GM23248 (cell line): Measurements from ENCODE around the gene ENTHD1. TPM values are rescaled to one million over a fixed set of nuclear protein-coding genes. Genes with fewer than 3 reads are reported as not detected.

Experiments used
- DNase-seq: peaks from one replicate; pipeline ENCODE4 v3.0.0-alpha.2; 2015
- H2AFZ ChIP-seq: fragments of 200-600 bp; sonication (generic); 2 replicates; pipeline ENCODE4 v1.6.1; 2016; ENCODE audit warnings: antibody characterized with exemption
- H3F3A ChIP-seq: fragments of 200-600 bp; sonication (generic); 2 replicates; pipeline ENCODE4 v1.6.1; 2016; ENCODE audit warnings: mild to moderate bottlenecking, antibody characterized with exemption, mixed run types; ENCODE audit not compliant: insufficient read depth
- H3K27ac ChIP-seq: fragments of 200-600 bp; sonication (generic); 2 replicates; pipeline ENCODE4 v1.5.1; 2016; ENCODE audit warnings: mild to moderate bottlenecking
- H3K27me3 ChIP-seq: fragments of 200-600 bp; sonication (generic); replicated peaks from 2 replicates; pipeline ENCODE4 v1.6.1; 2016; ENCODE audit warnings: mild to moderate bottlenecking; ENCODE audit not compliant: insufficient read depth
- H3K36me3 ChIP-seq: fragments of 200-600 bp; sonication (generic); 2 replicates; pipeline ENCODE4 v1.6.1; 2016; ENCODE audit warnings: low read depth, mild to moderate bottlenecking
- H3K4me1 ChIP-seq: fragments of 200-600 bp; sonication (generic); 2 replicates; pipeline ENCODE4 v1.6.1; 2016; ENCODE audit warnings: mild to moderate bottlenecking; ENCODE audit not compliant: insufficient read depth
- H3K4me2 ChIP-seq: fragments of 200-600 bp; sonication (generic); one replicate; pipeline ENCODE4 v1.6.1; 2016; ENCODE audit warnings: mild to moderate bottlenecking; ENCODE audit not compliant: unreplicated experiment
- H3K4me3 ChIP-seq: fragments of 200-600 bp; sonication (generic); 2 replicates; pipeline ENCODE4 v1.5.1; 2016; ENCODE audit warnings: mild to moderate bottlenecking
- H3K79me2 ChIP-seq: fragments of 200-600 bp; sonication (generic); 2 replicates; pipeline ENCODE4 v1.6.1; 2016; ENCODE audit warnings: mild to moderate bottlenecking; ENCODE audit not compliant: insufficient read depth
- H3K9ac ChIP-seq: fragments of 200-600 bp; sonication (generic); 2 replicates; pipeline ENCODE4 v1.6.1; 2016; ENCODE audit warnings: mild to moderate bottlenecking
- H3K9me2 ChIP-seq: fragments of 200-600 bp; sonication (generic); 2 replicates; pipeline ENCODE4 v1.6.1; 2016; ENCODE audit warnings: mixed run types, mild to moderate bottlenecking, moderate library complexity; ENCODE audit not compliant: insufficient read depth
- H3K9me3 ChIP-seq: fragments of 200-600 bp; sonication (generic); one replicate; pipeline ENCODE4 v1.6.1; 2017; ENCODE audit warnings: low read depth
- H4K20me1 ChIP-seq: fragments of 200-600 bp; sonication (generic); 2 replicates; pipeline ENCODE4 v1.6.0; 2016; ENCODE audit not compliant: insufficient read depth
- EZH2 ChIP-seq: fragments of 200-600 bp; sonication (generic); IDR thresholded peaks from 2 replicates; pipeline ENCODE4 v1.6.1; 2018; ENCODE audit warnings: antibody characterized with exemption, mild to moderate bottlenecking; ENCODE audit not compliant: insufficient read depth, poor library complexity, severe bottlenecking
- EZH2phosphoT487 ChIP-seq: fragments of 200-600 bp; sonication (generic); IDR thresholded peaks from 2 replicates; pipeline ENCODE4 v1.6.1; 2018; ENCODE audit warnings: antibody characterized with exemption, moderate library complexity, mild to moderate bottlenecking, low read depth; ENCODE audit not compliant: insufficient read depth
- WGBS, 2 experiments: methylation state at CpG; one replicate each; pipeline ENCODE4 v1.1.6; 2015 to 2017; ENCODE audit warnings: low lambda C conversion rate in 2 of 2, low coverage in 1 of 2; ENCODE audit errors: missing lambda C conversion rate in 2 of 2; 5-methylcytosine and 5-hydroxymethylcytosine counted together
- in situ Hi-C: fragments of 300-500 bp; cut with MboI; formaldehyde crosslinking; loops from 2 replicates; pipeline ENCODE4 v1.15.0; 2020
- polyA plus RNA-seq: library from polyadenylated mRNA; unstranded; fragments of >200 nt; fragmentation: Nextera tagmentation; extraction: Ambion mirVana; gene quantifications from 2 replicates; pipeline ENCODE4 v1.2.1, GENCODE V29; 2016
- total RNA-seq: library from RNA; depleted of rRNA; stranded (reverse); fragments of >200 nt; shearing (Covaris generic); gene quantifications from 2 replicates; pipeline ENCODE4 v1.2.3, GENCODE V29; 2014

ENTHD1 gene
- total and polyA plus RNA-seq, 2 experiments from 2014 or later = not detected

DNA sequence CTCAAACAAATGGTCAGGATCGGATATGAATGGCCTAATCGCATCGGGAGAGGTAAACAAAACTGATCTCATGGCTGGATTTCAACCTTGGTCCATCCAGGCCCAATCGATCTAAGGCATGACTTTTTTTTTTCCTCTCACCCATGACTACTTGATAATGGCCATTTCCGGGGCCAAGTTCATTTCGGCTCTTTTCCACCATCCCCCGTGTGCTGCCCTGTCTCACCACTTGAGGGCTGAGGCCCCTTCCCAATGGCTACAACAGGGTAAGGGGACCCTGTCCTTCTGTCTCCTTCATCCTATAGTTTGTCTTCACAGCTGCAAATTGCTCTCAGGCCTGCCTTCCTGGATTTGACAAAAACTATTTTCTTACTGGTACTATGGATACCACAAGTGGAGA, 34.0 kb upstream of the ENTHD1 start:
- in situ Hi-C loops = no loop called here
- no peaks in the 10 kb centered on the region for H3K9me2 ChIP-seq
- H2AFZ ChIP-seq = no peak overlapping the region
- no peaks in the 10 kb centered on the region for H3F3A ChIP-seq
- H3K36me3 ChIP-seq = no peaks in the 10 kb centered on the region
- no peaks in the 10 kb centered on the region for H3K9me3 ChIP-seq
- no peaks in the 10 kb centered on the region for H3K79me2 ChIP-seq
- no peak overlapping the region for H3K4me3 ChIP-seq
- no peak for TF ChIP-seq EZH2
- no peak for TF ChIP-seq EZH2phosphoT487
- H3K27me3 ChIP-seq = peaks cover 79% of the 10 kb centered on the region
- DNase-seq = no peak
- H3K27ac ChIP-seq = no peak overlapping the region
- H3K4me1 ChIP-seq = no peaks in the 10 kb centered on the region
- 62 to 66% methylated on average over 7 of the region's 7 CpGs for WGBS, 2 experiments
- no peaks in the 10 kb centered on the region for H4K20me1 ChIP-seq
- no peak overlapping the region for H3K9ac ChIP-seq
- no peak overlapping the region for H3K4me2 ChIP-seq

DNA sequence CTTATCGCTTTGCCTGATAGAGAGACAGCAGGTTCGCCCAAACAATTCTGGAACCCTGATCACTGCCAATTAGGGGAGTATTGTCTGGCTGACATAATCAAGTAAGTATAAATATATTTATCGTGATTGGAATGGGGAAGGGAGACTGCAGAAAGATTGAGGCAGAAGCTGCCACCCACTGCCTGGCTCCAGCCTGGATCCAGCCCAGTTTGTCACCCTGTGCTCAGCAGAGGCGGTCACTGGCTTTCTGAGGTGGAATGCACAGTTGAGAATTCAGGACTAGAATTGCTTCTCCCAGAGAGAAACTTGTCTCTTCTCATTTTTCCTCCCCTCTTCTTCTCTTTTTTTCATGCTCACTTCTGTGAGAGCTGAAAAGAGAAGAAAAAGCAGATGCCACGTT, 33.2 kb upstream of the ENTHD1 start:
- H3F3A ChIP-seq = no peaks in the 10 kb centered on the region
- DNase-seq = no peak
- in situ Hi-C loops = no loop called here
- H3K27ac ChIP-seq = no peak overlapping the region
- H3K4me1 ChIP-seq = no peaks in the 10 kb centered on the region
- H3K9me2 ChIP-seq = no peaks in the 10 kb centered on the region
- no peak overlapping the region for H3K4me3 ChIP-seq
- H3K79me2 ChIP-seq = no peaks in the 10 kb centered on the region
- no peaks in the 10 kb centered on the region for H4K20me1 ChIP-seq
- no peak overlapping the region for H3K4me2 ChIP-seq
- H3K27me3 ChIP-seq = peaks cover 73% of the 10 kb centered on the region
- H3K9ac ChIP-seq = no peak overlapping the region
- 27 to 33% methylated on average over 5 of the region's 5 CpGs for WGBS, 2 experiments
- no peak overlapping the region for H2AFZ ChIP-seq
- no peaks in the 10 kb centered on the region for H3K9me3 ChIP-seq
- TF ChIP-seq EZH2phosphoT487 = no peak
- TF ChIP-seq EZH2 = no peak
- H3K36me3 ChIP-seq = no peaks in the 10 kb centered on the region

GRCh38 chr22:39925909-39926679, 32.5 kb upstream of the ENTHD1 start:
- H3K4me2 ChIP-seq = no peak overlapping the region
- H3K4me1 ChIP-seq = no peaks in the 10 kb centered on the region
- no peak overlapping the region for H3K27ac ChIP-seq
- H3K27me3 ChIP-seq = peaks cover 66% of the 10 kb centered on the region
- H3K79me2 ChIP-seq = no peaks in the 10 kb centered on the region
- no peak overlapping the region for H3K9ac ChIP-seq
- H3K9me3 ChIP-seq = no peaks in the 10 kb centered on the region
- no peak overlapping the region for H3K4me3 ChIP-seq
- no peaks in the 10 kb centered on the region for H3K9me2 ChIP-seq
- H3K36me3 ChIP-seq = no peaks in the 10 kb centered on the region
- H4K20me1 ChIP-seq = no peaks in the 10 kb centered on the region
- no peaks in the 10 kb centered on the region for H3F3A ChIP-seq
- WGBS, 2 experiments = 13 to 14% methylated on average over 8 of the region's 8 CpGs
- in situ Hi-C loops = no loop called here
- TF ChIP-seq EZH2phosphoT487 = no peak
- no peak for TF ChIP-seq EZH2
- no peak overlapping the region for H2AFZ ChIP-seq
- DNase-seq = no peak

DNA sequence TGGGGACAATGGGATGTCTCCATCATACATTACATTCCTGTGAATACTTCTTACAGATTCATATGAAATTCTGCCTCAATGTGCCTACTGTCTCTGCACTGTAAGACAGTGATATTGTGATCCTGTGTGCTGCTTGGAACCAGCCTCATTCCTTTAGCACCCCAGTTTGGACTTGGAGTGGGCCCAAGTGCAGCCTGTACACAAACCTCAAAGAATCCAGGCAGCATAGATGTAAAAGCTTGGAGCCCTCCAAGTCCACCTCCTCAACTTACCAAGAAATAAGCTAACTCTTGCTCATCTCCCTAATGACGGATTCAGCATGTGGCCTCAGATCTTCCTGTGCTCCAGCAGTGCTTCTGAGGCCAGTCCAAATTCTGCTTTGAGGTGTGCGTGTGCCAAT, 31.7 kb upstream of the ENTHD1 start:
- H3K27ac ChIP-seq = no peak overlapping the region
- H3F3A ChIP-seq = no peaks in the 10 kb centered on the region
- no peaks in the 10 kb centered on the region for H3K9me2 ChIP-seq
- 11 to 14% methylated on average over 2 of the region's 2 CpGs for WGBS, 2 experiments
- DNase-seq = no peak
- no peak overlapping the region for H3K9ac ChIP-seq
- no peaks in the 10 kb centered on the region for H3K79me2 ChIP-seq
- H3K4me2 ChIP-seq = no peak overlapping the region
- no peak overlapping the region for H2AFZ ChIP-seq
- in situ Hi-C loops = no loop called here
- no peak overlapping the region for H3K4me3 ChIP-seq
- H3K36me3 ChIP-seq = no peaks in the 10 kb centered on the region
- no peaks in the 10 kb centered on the region for H3K4me1 ChIP-seq
- no peaks in the 10 kb centered on the region for H3K9me3 ChIP-seq
- TF ChIP-seq EZH2phosphoT487 = no peak
- TF ChIP-seq EZH2 = no peak
- no peaks in the 10 kb centered on the region for H4K20me1 ChIP-seq
- H3K27me3 ChIP-seq = peaks cover 63% of the 10 kb centered on the region
